Measurements from ENCODE around the gene TEX2. TPM values are rescaled to one million over a fixed set of nuclear protein-coding genes. Genes with fewer than 3 reads are reported as not detected.
"Not testable (repeated sequence)": the region's sequence is repeated elsewhere in the genome, so short reads cannot be mapped to it uniquely, and the experiment has no call there.

TEX2 gene
- total RNA-seq, 2 donors from 2014 or later = 9.4 to 14.9 TPM

- ATAC-seq (replicated peaks) = no peak
- Mint-ChIP-seq H3K4me3 (no peak overlapping the region), H3K27me3 (no peaks in the 10 kb centered on the region), H3K27ac (no peak overlapping the region), H3K36me3 (ENCODE audit: low read depth) (no peaks in the 10 kb centered on the region), H3K4me1 (peaks cover 24% of the 10 kb centered on the region), H3K9me3 (no peaks in the 10 kb centered on the region)
These were observed 5.9 kb downstream of the TEX2 start for GRCh38 chr17:64256913-64257807.

- ATAC-seq (replicated peaks) = no peak
- no peak overlapping the region for H3K27ac Mint-ChIP-seq
- peaks cover 13% of the 10 kb centered on the region for H3K4me1 Mint-ChIP-seq
- H3K36me3 Mint-ChIP-seq (ENCODE audit: low read depth) = no peaks in the 10 kb centered on the region
- no peaks in the 10 kb centered on the region for H3K27me3 Mint-ChIP-seq
- no peak overlapping the region for H3K4me3 Mint-ChIP-seq
- no peaks in the 10 kb centered on the region for H3K9me3 Mint-ChIP-seq
These were observed 7.3 kb downstream of the TEX2 start for GRCh38 chr17:64255764-64256163.

GRCh38 chr17:64254755-64255154, 8.3 kb downstream of the TEX2 start:
- H3K27ac Mint-ChIP-seq = no peak overlapping the region
- no peaks in the 10 kb centered on the region for H3K36me3 Mint-ChIP-seq (ENCODE audit: low read depth)
- ATAC-seq (replicated peaks) = no peak
- no peak overlapping the region for H3K4me3 Mint-ChIP-seq
- peaks cover 7% of the 10 kb centered on the region for H3K4me1 Mint-ChIP-seq
- H3K9me3 Mint-ChIP-seq = no peaks in the 10 kb centered on the region
- no peaks in the 10 kb centered on the region for H3K27me3 Mint-ChIP-seq

- H3K27me3 Mint-ChIP-seq = no peaks in the 10 kb centered on the region
- no peak for ATAC-seq (replicated peaks)
- no peak overlapping the region for H3K27ac Mint-ChIP-seq
- H3K9me3 Mint-ChIP-seq = no peaks in the 10 kb centered on the region
- H3K4me3 Mint-ChIP-seq = no peak overlapping the region
- no peaks in the 10 kb centered on the region for H3K36me3 Mint-ChIP-seq (ENCODE audit: low read depth)
- H3K4me1 Mint-ChIP-seq = peaks cover 7% of the 10 kb centered on the region
These were observed 9.6 kb downstream of the TEX2 start for GRCh38 chr17:64253470-64253869.

GRCh38 chr17:64252831-64253230, 10.2 kb downstream of the TEX2 start:
- H3K36me3 Mint-ChIP-seq (ENCODE audit: low read depth) = no peaks in the 10 kb centered on the region
- no peak for ATAC-seq (replicated peaks)
- no peak overlapping the region for H3K4me3 Mint-ChIP-seq
- H3K9me3 Mint-ChIP-seq = no peaks in the 10 kb centered on the region
- H3K27ac Mint-ChIP-seq = no peak overlapping the region
- H3K27me3 Mint-ChIP-seq = no peaks in the 10 kb centered on the region
- peaks cover 7% of the 10 kb centered on the region for H3K4me1 Mint-ChIP-seq

- no peak for ATAC-seq (replicated peaks)
- no peaks in the 10 kb centered on the region for H3K27me3 Mint-ChIP-seq
These were observed 12.7 kb downstream of the TEX2 start for GRCh38 chr17:64250233-64250835.

GRCh38 chr17:64247836-64248235, 15.2 kb downstream of the TEX2 start:
- Mint-ChIP-seq H3K27me3 (no peaks in the 10 kb centered on the region), H3K36me3 (ENCODE audit: low read depth) (no peaks in the 10 kb centered on the region), H3K4me3 (no peak overlapping the region), H3K4me1 (peaks cover 5% of the 10 kb centered on the region), H3K27ac (no peak overlapping the region), H3K9me3 (no peaks in the 10 kb centered on the region)
- ATAC-seq (replicated peaks) = no peak

More at GRCh38 chr17:64250233-64250835, 12.7 kb downstream of the TEX2 start:
- H3K4me1 Mint-ChIP-seq = peaks cover 5% of the 10 kb centered on the region
- H3K36me3 Mint-ChIP-seq (ENCODE audit: low read depth) = no peaks in the 10 kb centered on the region
- H3K9me3 Mint-ChIP-seq = no peaks in the 10 kb centered on the region
- no peak overlapping the region for H3K27ac Mint-ChIP-seq
- H3K4me3 Mint-ChIP-seq = no peak overlapping the region

GRCh38 chr17:64245218-64246145, 17.6 kb downstream of the TEX2 start:
- no peak overlapping the region for H3K27ac Mint-ChIP-seq
- no peaks in the 10 kb centered on the region for H3K27me3 Mint-ChIP-seq
- H3K36me3 Mint-ChIP-seq (ENCODE audit: low read depth) = no peaks in the 10 kb centered on the region
- no peaks in the 10 kb centered on the region for H3K9me3 Mint-ChIP-seq
- no peak for ATAC-seq (replicated peaks)
- no peak overlapping the region for H3K4me3 Mint-ChIP-seq
- H3K4me1 Mint-ChIP-seq = peaks cover 7% of the 10 kb centered on the region

GRCh38 chr17:64244165-64244564, 18.9 kb downstream of the TEX2 start:
- H3K4me3 Mint-ChIP-seq = no peak overlapping the region
- peaks cover 9% of the 10 kb centered on the region for H3K4me1 Mint-ChIP-seq
- no peak overlapping the region for H3K27ac Mint-ChIP-seq
- ATAC-seq (replicated peaks) = no peak
- H3K36me3 Mint-ChIP-seq (ENCODE audit: low read depth) = no peaks in the 10 kb centered on the region
- no peaks in the 10 kb centered on the region for H3K9me3 Mint-ChIP-seq
- no peaks in the 10 kb centered on the region for H3K27me3 Mint-ChIP-seq

- H3K36me3 Mint-ChIP-seq (ENCODE audit: low read depth) = no peaks in the 10 kb centered on the region
- no peak for ATAC-seq (replicated peaks)
- no peaks in the 10 kb centered on the region for H3K9me3 Mint-ChIP-seq
- H3K27me3 Mint-ChIP-seq = no peaks in the 10 kb centered on the region
- no peak overlapping the region for H3K27ac Mint-ChIP-seq
- H3K4me1 Mint-ChIP-seq = peaks cover 13% of the 10 kb centered on the region
- H3K4me3 Mint-ChIP-seq = no peak overlapping the region
These were observed 19.7 kb downstream of the TEX2 start for GRCh38 chr17:64243340-64243739.

- H3K27me3 Mint-ChIP-seq = no peaks in the 10 kb centered on the region
- no peak for ATAC-seq (replicated peaks)
These were observed 20.4 kb downstream of the TEX2 start for GRCh38 chr17:64242633-64243032.

GRCh38 chr17:64240741-64241347, 22.2 kb downstream of the TEX2 start:
- no peaks in the 10 kb centered on the region for H3K9me3 Mint-ChIP-seq
- no peaks in the 10 kb centered on the region for H3K36me3 Mint-ChIP-seq (ENCODE audit: low read depth)
- no peak for ATAC-seq (replicated peaks)
- no peak overlapping the region for H3K4me3 Mint-ChIP-seq
- no peaks in the 10 kb centered on the region for H3K27me3 Mint-ChIP-seq
- peaks cover 12% of the 10 kb centered on the region for H3K4me1 Mint-ChIP-seq
- no peak overlapping the region for H3K27ac Mint-ChIP-seq

More at GRCh38 chr17:64242633-64243032, 20.4 kb downstream of the TEX2 start:
- no peaks in the 10 kb centered on the region for H3K9me3 Mint-ChIP-seq
- H3K36me3 Mint-ChIP-seq (ENCODE audit: low read depth) = no peaks in the 10 kb centered on the region
- H3K4me1 Mint-ChIP-seq = peaks cover 14% of the 10 kb centered on the region
- H3K4me3 Mint-ChIP-seq = no peak overlapping the region
- no peak overlapping the region for H3K27ac Mint-ChIP-seq

GRCh38 chr17:64240261-64240740, 22.8 kb downstream of the TEX2 start:
- no peaks in the 10 kb centered on the region for H3K36me3 Mint-ChIP-seq (ENCODE audit: low read depth)
- H3K27ac Mint-ChIP-seq = no peak overlapping the region
- no peaks in the 10 kb centered on the region for H3K27me3 Mint-ChIP-seq
- peaks cover 12% of the 10 kb centered on the region for H3K4me1 Mint-ChIP-seq
- ATAC-seq (replicated peaks) = no peak
- H3K4me3 Mint-ChIP-seq = no peak overlapping the region
- H3K9me3 Mint-ChIP-seq = no peaks in the 10 kb centered on the region

GRCh38 chr17:64238449-64238848, 24.6 kb downstream of the TEX2 start:
- not testable (repeated sequence) for H3K36me3 Mint-ChIP-seq (ENCODE audit: low read depth); H3K27ac Mint-ChIP-seq; H3K9me3 Mint-ChIP-seq; H3K27me3 Mint-ChIP-seq
- peak; percentile 88 for ATAC-seq (replicated peaks)
- Mint-ChIP-seq H3K4me3 (peak overlapping the region; percentile 13), H3K4me1 (peaks cover 12% of the 10 kb centered on the region)

Data from activated T-helper 17 cell treated with anti-CD3 and anti-CD28 coated beads, Interleukin-2, amount 50 U/mL, for 72 hours (primary cell).